GM23338 (cell line): ENCODE results near the gene PPM1L. TPM values are rescaled to one million over a fixed set of nuclear protein-coding genes. Genes with fewer than 3 reads are reported as not detected.
A peak's percentile ranks its signal among the peaks of the same experiment; 100 is the strongest.

Experiments used
- ATAC-seq: fragments of 200-7000 bp; cut with Tn5 transposase; 3 replicates; pipeline ENCODE4 v1.9.1; 2020
- DNase-seq: peaks from one replicate; pipeline ENCODE4 v3.0.0-alpha.2; 2015; ENCODE audit warnings: low spot score
- H2AFZ ChIP-seq: fragments of 200-600 bp; sonication (generic); 2 replicates; pipeline ENCODE4 v1.8.0; 2016; ENCODE audit warnings: antibody characterized with exemption, mild to moderate bottlenecking, moderate library complexity
- H3F3A ChIP-seq: fragments of 200-600 bp; sonication (generic); replicated peaks from 2 replicates; pipeline ENCODE4 v1.8.0; 2017; ENCODE audit warnings: antibody characterized with exemption, mixed run types, low read depth
- H3K27ac ChIP-seq: fragments of 200-600 bp; sonication (generic); 2 replicates; pipeline ENCODE4 v1.6.1; 2016; ENCODE audit warnings: low read depth
- H3K27me3 ChIP-seq: fragments of 200-600 bp; sonication (generic); 2 replicates; pipeline ENCODE4 v1.8.0; 2016; ENCODE audit warnings: mild to moderate bottlenecking, mixed run types, moderate library complexity; ENCODE audit not compliant: insufficient read depth
- H3K36me3 ChIP-seq: fragments of 200-600 bp; sonication (generic); 2 replicates; pipeline ENCODE4 v1.8.0; 2016; ENCODE audit warnings: mild to moderate bottlenecking; ENCODE audit not compliant: insufficient read depth
- H3K4me1 ChIP-seq: fragments of 200-600 bp; sonication (generic); 2 replicates; pipeline ENCODE4 v1.8.0; 2016; ENCODE audit warnings: mild to moderate bottlenecking, moderate library complexity; ENCODE audit not compliant: insufficient read depth
- H3K4me2 ChIP-seq: fragments of 200-600 bp; sonication (generic); 2 replicates; pipeline ENCODE4 v1.7.1; 2017; ENCODE audit warnings: mixed run types
- H3K4me3 ChIP-seq: fragments of 200-600 bp; sonication (generic); 2 replicates; pipeline ENCODE4 v1.6.1; 2016; ENCODE audit warnings: mixed run types
- H3K79me2 ChIP-seq: fragments of 200-600 bp; sonication (generic); replicated peaks from 2 replicates; pipeline ENCODE4 v1.8.0; 2017; ENCODE audit warnings: mild to moderate bottlenecking; ENCODE audit not compliant: insufficient read depth
- H3K9me2 ChIP-seq: fragments of 200-600 bp; sonication (generic); 2 replicates; pipeline ENCODE4 v1.8.0; 2017; ENCODE audit not compliant: insufficient read depth
- H4K20me1 ChIP-seq: fragments of 200-600 bp; sonication (generic); replicated peaks from 2 replicates; pipeline ENCODE4 v1.8.0; 2017; ENCODE audit warnings: mild to moderate bottlenecking; ENCODE audit not compliant: insufficient read depth
- H3K27ac Mint-ChIP-seq: 2 replicates; pipeline ENCODE4 v1.8.0; 2020; ENCODE audit warnings: inconsistent platforms, mild to moderate bottlenecking, moderate library complexity, mixed read lengths
- H3K27me3 Mint-ChIP-seq: 3 replicates; pipeline ENCODE4 v1.8.0; 2022; ENCODE audit warnings: low read depth, mild to moderate bottlenecking, moderate library complexity, mixed read lengths, inconsistent platforms; ENCODE audit not compliant: insufficient read depth, poor library complexity
- H3K36me3 Mint-ChIP-seq: 3 replicates; pipeline ENCODE4 v1.8.0; 2021; ENCODE audit warnings: low read depth, mild to moderate bottlenecking, inconsistent platforms, moderate library complexity, mixed read lengths
- H3K4me1 Mint-ChIP-seq: 3 replicates; pipeline ENCODE4 v1.8.0; 2020; ENCODE audit warnings: mild to moderate bottlenecking, inconsistent platforms, mixed read lengths
- H3K4me3 Mint-ChIP-seq: 3 replicates; pipeline ENCODE4 v1.8.0; 2021; ENCODE audit warnings: moderate library complexity, mild to moderate bottlenecking, inconsistent platforms, mixed read lengths
- H3K9me3 Mint-ChIP-seq: 3 replicates; pipeline ENCODE4 v1.8.0; 2020; ENCODE audit warnings: moderate library complexity, mild to moderate bottlenecking, inconsistent platforms, mixed read lengths
- CREB1 ChIP-seq: fragments of 250-450 bp; sonication (Bioruptor Pico); IDR thresholded peaks from 2 replicates; pipeline ENCODE4 v1.5.0; 2020; ENCODE audit warnings: low read depth, mild to moderate bottlenecking, moderate library complexity
- EZH2 ChIP-seq: fragments of 200-600 bp; sonication (generic); IDR thresholded peaks from one replicate; pipeline ENCODE4 v1.8.0; 2017; ENCODE audit warnings: antibody characterized with exemption, mild to moderate bottlenecking, low read depth; ENCODE audit not compliant: unreplicated experiment
- EZH2phosphoT487 ChIP-seq: fragments of 200-600 bp; sonication (generic); IDR thresholded peaks from one replicate; pipeline ENCODE4 v1.8.1; 2018; ENCODE audit warnings: antibody characterized with exemption; ENCODE audit not compliant: unreplicated experiment
- JUNB ChIP-seq: IDR thresholded peaks from one replicate; pipeline ENCODE4 v1.6.1; 2016; ENCODE audit warnings: antibody characterized with exemption; ENCODE audit not compliant: unreplicated experiment
- NANOG ChIP-seq: IDR thresholded peaks from 2 replicates; pipeline ENCODE4 v1.6.1; 2016; ENCODE audit warnings: antibody characterized with exemption, borderline replicate concordance
- POLR2AphosphoS5 ChIP-seq: IDR thresholded peaks from 2 replicates; pipeline ENCODE4 v1.6.1; 2016; ENCODE audit warnings: antibody characterized with exemption, low read depth
- STAT1 ChIP-seq: IDR thresholded peaks from one replicate; pipeline ENCODE4 v1.6.1; 2016; ENCODE audit warnings: antibody characterized with exemption; ENCODE audit not compliant: unreplicated experiment
- ZNF114 ChIP-seq: fragments of 250-450 bp; sonication (Bioruptor Pico); IDR thresholded peaks from 2 replicates; pipeline ENCODE4 v1.5.0; 2020; ENCODE audit warnings: mild to moderate bottlenecking, moderate library complexity
- ZNF331 ChIP-seq: fragments of 250-450 bp; sonication (Bioruptor Pico); IDR thresholded peaks from 2 replicates; pipeline ENCODE4 v1.5.0; 2020; ENCODE audit warnings: low read depth, mild to moderate bottlenecking, moderate library complexity
- polyA plus RNA-seq: library from polyadenylated mRNA; unstranded; fragments of >200 nt; fragmentation: Nextera tagmentation; extraction: Ambion mirVana; gene quantifications from 2 replicates; pipeline ENCODE4 v1.2.1, GENCODE V29; 2016
- total RNA-seq: library from RNA; depleted of rRNA; stranded (reverse); fragments of >200 nt; shearing (Covaris generic); gene quantifications from 2 replicates; pipeline ENCODE4 v1.2.3, GENCODE V29; 2014
- TF ChIP-seq, protein P1 (sequence below): fragments of 250-450 bp; sonication (Bioruptor Pico); IDR thresholded peaks from 2 replicates; pipeline ENCODE4 v1.5.0; 2020; ENCODE audit warnings: mild to moderate bottlenecking, moderate library complexity
- TF ChIP-seq, protein P2 (sequence below), 2 experiments: fragments of 200-600 bp in 1 of 2; sonication (generic) in 1 of 2; conservative IDR thresholded peaks; 2 replicates each; pipeline versions ENCODE4 v1.5.1 to v1.6.1; 2016 to 2017; ENCODE audit warnings: antibody characterized with exemption in 2 of 2, low read depth in 2 of 2, mild to moderate bottlenecking in 2 of 2, moderate library complexity in 1 of 2
- TF ChIP-seq, protein P3 (sequence below): IDR thresholded peaks from one replicate; pipeline ENCODE4 v1.6.1; 2018; ENCODE audit warnings: antibody characterized with exemption; ENCODE audit not compliant: unreplicated experiment
- TF ChIP-seq, protein P4 (sequence below): IDR thresholded peaks from 2 replicates; pipeline ENCODE4 v1.6.1; 2016; ENCODE audit warnings: antibody characterized with exemption

The PPM1L gene
- total and polyA plus RNA-seq, 2 experiments from 2014 or later = 3.9 to 26.4 TPM

DNA sequence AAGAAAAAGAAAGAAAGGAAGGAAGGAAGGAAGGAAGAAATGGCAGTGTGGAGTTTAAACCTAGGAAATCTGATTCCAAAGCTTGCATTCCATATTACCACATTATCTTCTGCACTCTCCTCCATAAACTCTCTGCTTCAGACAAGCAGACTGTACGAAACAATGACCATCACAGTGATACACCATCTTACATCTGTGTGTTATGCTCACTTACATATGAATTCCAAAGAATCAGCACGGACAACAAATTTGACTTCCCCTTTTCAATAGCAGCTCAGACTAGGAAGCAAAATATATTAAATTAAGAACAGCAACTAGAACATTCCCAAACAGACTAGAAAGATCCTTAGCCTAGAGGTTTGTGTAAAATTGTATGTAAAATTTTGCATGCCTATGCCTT, 18.0 kb upstream of the PPM1L start (continued):
- TF ChIP-seq, protein P1, sequence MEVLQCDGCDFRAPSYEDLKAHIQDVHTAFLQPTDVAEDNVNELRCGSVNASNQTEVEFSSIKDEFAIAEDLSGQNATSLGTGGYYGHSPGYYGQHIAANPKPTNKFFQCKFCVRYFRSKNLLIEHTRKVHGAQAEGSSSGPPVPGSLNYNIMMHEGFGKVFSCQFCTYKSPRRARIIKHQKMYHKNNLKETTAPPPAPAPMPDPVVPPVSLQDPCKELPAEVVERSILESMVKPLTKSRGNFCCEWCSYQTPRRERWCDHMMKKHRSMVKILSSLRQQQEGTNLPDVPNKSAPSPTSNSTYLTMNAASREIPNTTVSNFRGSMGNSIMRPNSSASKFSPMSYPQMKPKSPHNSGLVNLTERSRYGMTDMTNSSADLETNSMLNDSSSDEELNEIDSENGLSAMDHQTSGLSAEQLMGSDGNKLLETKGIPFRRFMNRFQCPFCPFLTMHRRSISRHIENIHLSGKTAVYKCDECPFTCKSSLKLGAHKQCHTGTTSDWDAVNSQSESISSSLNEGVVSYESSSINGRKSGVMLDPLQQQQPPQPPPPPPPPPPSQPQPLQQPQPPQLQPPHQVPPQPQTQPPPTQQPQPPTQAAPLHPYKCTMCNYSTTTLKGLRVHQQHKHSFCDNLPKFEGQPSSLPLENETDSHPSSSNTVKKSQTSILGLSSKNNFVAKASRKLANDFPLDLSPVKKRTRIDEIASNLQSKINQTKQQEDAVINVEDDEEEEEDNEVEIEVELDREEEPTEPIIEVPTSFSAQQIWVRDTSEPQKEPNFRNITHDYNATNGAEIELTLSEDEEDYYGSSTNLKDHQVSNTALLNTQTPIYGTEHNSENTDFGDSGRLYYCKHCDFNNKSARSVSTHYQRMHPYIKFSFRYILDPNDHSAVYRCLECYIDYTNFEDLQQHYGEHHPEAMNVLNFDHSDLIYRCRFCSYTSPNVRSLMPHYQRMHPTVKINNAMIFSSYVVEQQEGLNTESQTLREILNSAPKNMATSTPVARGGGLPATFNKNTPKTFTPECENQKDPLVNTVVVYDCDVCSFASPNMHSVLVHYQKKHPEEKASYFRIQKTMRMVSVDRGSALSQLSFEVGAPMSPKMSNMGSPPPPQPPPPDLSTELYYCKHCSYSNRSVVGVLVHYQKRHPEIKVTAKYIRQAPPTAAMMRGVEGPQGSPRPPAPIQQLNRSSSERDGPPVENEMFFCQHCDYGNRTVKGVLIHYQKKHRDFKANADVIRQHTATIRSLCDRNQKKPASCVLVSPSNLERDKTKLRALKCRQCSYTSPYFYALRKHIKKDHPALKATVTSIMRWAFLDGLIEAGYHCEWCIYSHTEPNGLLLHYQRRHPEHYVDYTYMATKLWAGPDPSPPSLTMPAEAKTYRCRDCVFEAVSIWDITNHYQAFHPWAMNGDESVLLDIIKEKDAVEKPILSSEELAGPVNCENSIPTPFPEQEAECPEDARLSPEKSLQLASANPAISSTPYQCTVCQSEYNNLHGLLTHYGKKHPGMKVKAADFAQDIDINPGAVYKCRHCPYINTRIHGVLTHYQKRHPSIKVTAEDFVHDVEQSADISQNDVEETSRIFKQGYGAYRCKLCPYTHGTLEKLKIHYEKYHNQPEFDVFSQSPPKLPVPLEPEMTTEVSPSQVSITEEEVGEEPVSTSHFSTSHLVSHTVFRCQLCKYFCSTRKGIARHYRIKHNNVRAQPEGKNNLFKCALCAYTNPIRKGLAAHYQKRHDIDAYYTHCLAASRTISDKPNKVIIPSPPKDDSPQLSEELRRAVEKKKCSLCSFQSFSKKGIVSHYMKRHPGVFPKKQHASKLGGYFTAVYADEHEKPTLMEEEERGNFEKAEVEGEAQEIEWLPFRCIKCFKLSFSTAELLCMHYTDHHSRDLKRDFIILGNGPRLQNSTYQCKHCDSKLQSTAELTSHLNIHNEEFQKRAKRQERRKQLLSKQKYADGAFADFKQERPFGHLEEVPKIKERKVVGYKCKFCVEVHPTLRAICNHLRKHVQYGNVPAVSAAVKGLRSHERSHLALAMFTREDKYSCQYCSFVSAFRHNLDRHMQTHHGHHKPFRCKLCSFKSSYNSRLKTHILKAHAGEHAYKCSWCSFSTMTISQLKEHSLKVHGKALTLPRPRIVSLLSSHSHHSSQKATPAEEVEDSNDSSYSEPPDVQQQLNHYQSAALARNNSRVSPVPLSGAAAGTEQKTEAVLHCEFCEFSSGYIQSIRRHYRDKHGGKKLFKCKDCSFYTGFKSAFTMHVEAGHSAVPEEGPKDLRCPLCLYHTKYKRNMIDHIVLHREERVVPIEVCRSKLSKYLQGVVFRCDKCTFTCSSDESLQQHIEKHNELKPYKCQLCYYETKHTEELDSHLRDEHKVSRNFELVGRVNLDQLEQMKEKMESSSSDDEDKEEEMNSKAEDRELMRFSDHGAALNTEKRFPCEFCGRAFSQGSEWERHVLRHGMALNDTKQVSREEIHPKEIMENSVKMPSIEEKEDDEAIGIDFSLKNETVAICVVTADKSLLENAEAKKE (CRISPR knock-in tag) = no peak
- TF ChIP-seq JUNB (no peak), STAT1 (no peak)

DNA sequence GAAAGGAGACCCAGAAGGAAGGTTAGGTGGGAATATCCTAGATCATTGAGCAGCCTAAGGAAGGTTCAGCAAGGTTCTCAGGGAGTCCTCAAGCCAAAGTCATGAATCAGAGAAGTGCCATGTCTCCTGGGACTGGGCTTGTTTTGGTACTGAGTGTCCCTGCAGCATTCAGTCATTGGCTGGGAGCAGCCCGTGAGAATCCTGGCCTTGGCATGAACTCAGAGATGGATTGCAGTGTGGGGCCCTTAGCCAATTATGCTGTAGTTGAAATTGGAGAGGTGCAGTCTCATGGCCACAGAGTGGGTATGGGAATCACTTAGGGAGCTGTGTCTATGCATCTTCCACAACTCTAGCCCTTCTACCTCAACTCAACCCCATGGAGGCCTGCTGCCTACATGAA, 17.0 kb upstream of the PPM1L start:
- Mint-ChIP-seq H3K36me3 (no peaks in the 10 kb centered on the region), H3K4me3 (no peak overlapping the region), H3K27me3 (peaks cover 4% of the 10 kb centered on the region), H3K4me1 (peaks cover 15% of the 10 kb centered on the region), H3K27ac (no peak overlapping the region), H3K9me3 (no peaks in the 10 kb centered on the region)
- H2AFZ ChIP-seq = peak overlapping the region; percentile 53; the same call in 1 of the 2 replicates
- no peaks in the 10 kb centered on the region for H3K36me3 ChIP-seq
- ATAC-seq (no peak), DNase-seq (no peak)
- no peaks in the 10 kb centered on the region for H3F3A ChIP-seq
- no peaks in the 10 kb centered on the region for H3K79me2 ChIP-seq
- H3K4me3 ChIP-seq = no peak overlapping the region
- H3K4me2 ChIP-seq = no peak overlapping the region
- H3K9me2 ChIP-seq = peaks cover 7% of the 10 kb centered on the region; the same call in 1 of the 2 replicates
- H3K27me3 ChIP-seq = no peaks in the 10 kb centered on the region
- peaks cover 10% of the 10 kb centered on the region; the same call in 1 of the 2 replicates for H3K4me1 ChIP-seq
- no peaks in the 10 kb centered on the region for H4K20me1 ChIP-seq
- H3K27ac ChIP-seq = no peak overlapping the region
- TF ChIP-seq POLR2AphosphoS5 = no peak
- TF ChIP-seq, protein P2, sequence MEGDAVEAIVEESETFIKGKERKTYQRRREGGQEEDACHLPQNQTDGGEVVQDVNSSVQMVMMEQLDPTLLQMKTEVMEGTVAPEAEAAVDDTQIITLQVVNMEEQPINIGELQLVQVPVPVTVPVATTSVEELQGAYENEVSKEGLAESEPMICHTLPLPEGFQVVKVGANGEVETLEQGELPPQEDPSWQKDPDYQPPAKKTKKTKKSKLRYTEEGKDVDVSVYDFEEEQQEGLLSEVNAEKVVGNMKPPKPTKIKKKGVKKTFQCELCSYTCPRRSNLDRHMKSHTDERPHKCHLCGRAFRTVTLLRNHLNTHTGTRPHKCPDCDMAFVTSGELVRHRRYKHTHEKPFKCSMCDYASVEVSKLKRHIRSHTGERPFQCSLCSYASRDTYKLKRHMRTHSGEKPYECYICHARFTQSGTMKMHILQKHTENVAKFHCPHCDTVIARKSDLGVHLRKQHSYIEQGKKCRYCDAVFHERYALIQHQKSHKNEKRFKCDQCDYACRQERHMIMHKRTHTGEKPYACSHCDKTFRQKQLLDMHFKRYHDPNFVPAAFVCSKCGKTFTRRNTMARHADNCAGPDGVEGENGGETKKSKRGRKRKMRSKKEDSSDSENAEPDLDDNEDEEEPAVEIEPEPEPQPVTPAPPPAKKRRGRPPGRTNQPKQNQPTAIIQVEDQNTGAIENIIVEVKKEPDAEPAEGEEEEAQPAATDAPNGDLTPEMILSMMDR (conservative IDR thresholded peaks at IDR 0.05; ENCODE audit: low read depth in 2 of 2) = no peak
- TF ChIP-seq NANOG = no peak
- no peak for TF ChIP-seq JUNB
- TF ChIP-seq ZNF114 (CRISPR knock-in tag) = no peak
- TF ChIP-seq, protein P3, sequence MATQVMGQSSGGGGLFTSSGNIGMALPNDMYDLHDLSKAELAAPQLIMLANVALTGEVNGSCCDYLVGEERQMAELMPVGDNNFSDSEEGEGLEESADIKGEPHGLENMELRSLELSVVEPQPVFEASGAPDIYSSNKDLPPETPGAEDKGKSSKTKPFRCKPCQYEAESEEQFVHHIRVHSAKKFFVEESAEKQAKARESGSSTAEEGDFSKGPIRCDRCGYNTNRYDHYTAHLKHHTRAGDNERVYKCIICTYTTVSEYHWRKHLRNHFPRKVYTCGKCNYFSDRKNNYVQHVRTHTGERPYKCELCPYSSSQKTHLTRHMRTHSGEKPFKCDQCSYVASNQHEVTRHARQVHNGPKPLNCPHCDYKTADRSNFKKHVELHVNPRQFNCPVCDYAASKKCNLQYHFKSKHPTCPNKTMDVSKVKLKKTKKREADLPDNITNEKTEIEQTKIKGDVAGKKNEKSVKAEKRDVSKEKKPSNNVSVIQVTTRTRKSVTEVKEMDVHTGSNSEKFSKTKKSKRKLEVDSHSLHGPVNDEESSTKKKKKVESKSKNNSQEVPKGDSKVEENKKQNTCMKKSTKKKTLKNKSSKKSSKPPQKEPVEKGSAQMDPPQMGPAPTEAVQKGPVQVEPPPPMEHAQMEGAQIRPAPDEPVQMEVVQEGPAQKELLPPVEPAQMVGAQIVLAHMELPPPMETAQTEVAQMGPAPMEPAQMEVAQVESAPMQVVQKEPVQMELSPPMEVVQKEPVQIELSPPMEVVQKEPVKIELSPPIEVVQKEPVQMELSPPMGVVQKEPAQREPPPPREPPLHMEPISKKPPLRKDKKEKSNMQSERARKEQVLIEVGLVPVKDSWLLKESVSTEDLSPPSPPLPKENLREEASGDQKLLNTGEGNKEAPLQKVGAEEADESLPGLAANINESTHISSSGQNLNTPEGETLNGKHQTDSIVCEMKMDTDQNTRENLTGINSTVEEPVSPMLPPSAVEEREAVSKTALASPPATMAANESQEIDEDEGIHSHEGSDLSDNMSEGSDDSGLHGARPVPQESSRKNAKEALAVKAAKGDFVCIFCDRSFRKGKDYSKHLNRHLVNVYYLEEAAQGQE = no peak
- TF ChIP-seq ZNF331 = no peak
- no peak for TF ChIP-seq STAT1
- no peak for TF ChIP-seq EZH2
- no peak for TF ChIP-seq CREB1
- no peak for TF ChIP-seq EZH2phosphoT487
- TF ChIP-seq, protein P4, sequence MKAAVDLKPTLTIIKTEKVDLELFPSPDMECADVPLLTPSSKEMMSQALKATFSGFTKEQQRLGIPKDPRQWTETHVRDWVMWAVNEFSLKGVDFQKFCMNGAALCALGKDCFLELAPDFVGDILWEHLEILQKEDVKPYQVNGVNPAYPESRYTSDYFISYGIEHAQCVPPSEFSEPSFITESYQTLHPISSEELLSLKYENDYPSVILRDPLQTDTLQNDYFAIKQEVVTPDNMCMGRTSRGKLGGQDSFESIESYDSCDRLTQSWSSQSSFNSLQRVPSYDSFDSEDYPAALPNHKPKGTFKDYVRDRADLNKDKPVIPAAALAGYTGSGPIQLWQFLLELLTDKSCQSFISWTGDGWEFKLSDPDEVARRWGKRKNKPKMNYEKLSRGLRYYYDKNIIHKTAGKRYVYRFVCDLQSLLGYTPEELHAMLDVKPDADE = no peak
